Fibroblast of skin of back (primary cell): ENCODE data around the gene NDC1. TPM values are rescaled to one million over a fixed set of nuclear protein-coding genes. Genes with fewer than 3 reads are reported as not detected.
"Not testable (repeated sequence)": the region's sequence is repeated elsewhere in the genome, so short reads cannot be mapped to it uniquely, and the experiment has no call there.

Experiments
- DNase-seq: peaks from one replicate; pipeline ENCODE4 v3.0.0-alpha.2; 2013
- polyA plus RNA-seq, 2 experiments: library from polyadenylated mRNA; unstranded; fragments of 120-200 nt; gene quantifications; one replicate each; pipeline ENCODE4 v1.2.1, GENCODE V29; 2013; ENCODE audit not compliant: insufficient read length in 2 of 2

The NDC1 gene, protein sequence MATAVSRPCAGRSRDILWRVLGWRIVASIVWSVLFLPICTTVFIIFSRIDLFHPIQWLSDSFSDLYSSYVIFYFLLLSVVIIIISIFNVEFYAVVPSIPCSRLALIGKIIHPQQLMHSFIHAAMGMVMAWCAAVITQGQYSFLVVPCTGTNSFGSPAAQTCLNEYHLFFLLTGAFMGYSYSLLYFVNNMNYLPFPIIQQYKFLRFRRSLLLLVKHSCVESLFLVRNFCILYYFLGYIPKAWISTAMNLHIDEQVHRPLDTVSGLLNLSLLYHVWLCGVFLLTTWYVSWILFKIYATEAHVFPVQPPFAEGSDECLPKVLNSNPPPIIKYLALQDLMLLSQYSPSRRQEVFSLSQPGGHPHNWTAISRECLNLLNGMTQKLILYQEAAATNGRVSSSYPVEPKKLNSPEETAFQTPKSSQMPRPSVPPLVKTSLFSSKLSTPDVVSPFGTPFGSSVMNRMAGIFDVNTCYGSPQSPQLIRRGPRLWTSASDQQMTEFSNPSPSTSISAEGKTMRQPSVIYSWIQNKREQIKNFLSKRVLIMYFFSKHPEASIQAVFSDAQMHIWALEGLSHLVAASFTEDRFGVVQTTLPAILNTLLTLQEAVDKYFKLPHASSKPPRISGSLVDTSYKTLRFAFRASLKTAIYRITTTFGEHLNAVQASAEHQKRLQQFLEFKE
- polyA plus RNA-seq (2013, experiment 1 of 2; ENCODE audit: insufficient read length): 21.5 TPM
- polyA plus RNA-seq (2013, experiment 2 of 2; ENCODE audit: insufficient read length): 5.8 TPM

DNA sequence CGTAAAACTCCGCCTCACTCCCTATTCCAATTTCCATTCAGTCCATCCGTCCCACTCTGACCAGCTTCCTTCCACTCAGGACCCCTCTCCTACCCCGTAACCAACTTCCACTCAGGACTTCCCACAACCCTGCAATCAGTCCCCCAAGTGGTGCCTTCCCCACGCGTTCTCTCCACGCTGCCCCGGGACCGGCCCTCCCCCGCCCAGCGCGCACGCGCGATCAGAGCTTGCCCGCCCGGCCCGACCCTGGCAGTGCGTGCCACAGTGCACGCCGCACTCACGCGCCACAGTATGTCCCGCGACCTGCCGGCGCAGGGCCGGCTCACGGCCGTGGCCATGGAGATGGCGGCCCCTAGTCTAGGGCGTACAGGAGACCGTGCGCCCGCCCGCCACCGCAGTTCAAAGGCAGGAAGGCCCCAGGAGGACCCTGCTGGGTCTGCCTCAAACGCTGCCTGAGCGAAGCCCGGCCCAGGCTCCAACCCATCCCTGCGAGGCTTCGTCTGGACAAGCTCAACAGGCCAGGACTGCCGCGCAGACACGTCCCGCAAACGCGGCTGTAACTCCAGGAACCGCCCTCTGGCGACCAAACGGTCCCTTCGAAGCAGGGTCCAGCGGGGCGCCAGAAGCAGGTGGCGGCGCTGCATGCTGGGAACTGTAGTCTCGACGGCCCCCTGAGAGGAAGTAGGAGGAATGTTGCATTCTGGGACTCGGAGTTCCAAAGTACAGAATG, at the start of gene NDC1:
Gene NDC1 (minus strand): TSS at position 373 of the 730 bp plus-strand sequence. CDS start 35 bp downstream, at position 338.
- peak; percentile 97 for DNase-seq

DNA sequence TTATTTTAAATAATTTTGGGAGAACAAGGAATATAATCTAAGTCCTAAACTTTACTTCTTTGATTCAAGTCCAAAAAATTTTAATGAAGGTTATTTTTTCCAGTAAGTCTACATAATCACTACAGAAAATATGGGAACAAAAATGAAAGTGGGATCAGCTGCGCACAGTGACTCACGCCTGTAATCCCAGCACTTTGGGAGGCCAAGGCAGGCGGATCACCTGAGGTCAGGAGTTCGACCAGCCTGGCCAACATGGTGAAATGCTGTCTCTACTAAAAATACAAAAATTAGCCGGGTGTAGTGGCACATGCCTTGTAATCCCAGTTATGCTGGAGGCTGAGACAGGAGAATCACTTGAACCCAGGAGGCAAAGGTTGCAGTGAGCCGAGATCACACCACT, 45.5 kb upstream of the NDC1 start:
- DNase-seq: not testable (repeated sequence)

DNA sequence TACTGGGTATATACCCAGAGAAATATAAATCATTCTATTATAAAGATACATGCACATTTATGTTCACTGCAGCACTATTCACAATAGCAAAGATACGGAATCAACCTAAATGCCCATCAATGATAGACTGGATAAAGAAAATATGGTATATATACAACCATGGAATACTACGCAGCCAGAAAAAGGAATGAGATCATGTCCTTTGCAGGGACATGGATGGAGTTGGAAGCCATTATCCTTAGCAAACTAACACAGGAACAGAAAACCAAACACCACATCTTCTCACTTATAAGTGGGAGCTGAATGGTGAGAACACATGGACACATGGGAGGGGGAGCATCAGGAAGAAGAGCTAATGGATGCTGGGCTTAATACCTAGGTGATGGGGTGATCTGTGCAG, 43.8 kb upstream of the NDC1 start:
- DNase-seq: not testable (repeated sequence)

DNA sequence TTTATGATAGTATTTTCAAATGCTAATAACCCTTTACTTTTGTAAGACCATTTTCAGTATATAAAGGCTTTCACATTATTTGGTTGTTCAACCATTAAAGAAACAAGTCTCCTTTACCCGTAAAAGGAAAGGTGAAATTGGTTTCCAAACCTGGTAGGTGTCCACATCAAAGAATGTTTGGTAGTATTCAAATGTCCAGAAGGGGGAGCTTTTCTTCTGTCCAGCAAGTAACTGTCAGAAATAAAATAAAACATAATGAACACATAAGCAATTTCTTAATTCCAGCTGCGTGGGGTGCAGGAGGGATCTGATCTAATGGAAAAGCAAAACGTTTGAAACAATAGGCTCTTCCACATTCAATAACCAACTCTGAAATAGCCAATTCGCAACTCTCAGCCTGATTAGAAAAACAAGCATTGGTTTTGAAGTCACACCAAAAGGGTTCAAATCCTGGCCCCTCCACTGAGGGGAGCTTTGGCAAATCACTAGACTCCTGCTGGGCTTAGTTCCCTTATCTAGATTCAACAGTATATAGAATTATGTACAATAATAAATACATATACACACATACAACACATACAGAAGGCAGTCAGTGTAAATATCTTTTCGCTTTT, 40.5 kb upstream of the NDC1 start:
- DNase-seq: peak; percentile 42

DNA sequence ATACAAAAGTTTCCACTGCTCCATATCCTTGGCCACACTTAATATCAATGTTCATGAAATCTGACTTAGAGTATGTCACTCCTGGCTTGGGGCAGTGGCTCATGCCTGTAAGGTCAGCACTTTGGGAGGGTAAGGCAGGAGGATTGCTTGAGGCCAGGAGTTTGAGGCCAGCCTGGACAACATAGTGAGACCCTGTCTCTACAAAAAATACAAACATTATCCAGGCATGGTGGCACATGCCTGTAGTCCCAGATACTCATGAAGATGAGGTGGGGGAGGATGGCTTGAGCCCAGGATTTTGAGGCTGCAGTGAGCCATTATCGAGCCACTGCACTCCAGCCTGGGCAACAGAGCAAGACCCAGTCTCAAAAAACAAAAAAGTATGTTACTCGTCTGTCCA, 37.1 kb upstream of the NDC1 start:
- DNase-seq: not testable (repeated sequence)

DNA sequence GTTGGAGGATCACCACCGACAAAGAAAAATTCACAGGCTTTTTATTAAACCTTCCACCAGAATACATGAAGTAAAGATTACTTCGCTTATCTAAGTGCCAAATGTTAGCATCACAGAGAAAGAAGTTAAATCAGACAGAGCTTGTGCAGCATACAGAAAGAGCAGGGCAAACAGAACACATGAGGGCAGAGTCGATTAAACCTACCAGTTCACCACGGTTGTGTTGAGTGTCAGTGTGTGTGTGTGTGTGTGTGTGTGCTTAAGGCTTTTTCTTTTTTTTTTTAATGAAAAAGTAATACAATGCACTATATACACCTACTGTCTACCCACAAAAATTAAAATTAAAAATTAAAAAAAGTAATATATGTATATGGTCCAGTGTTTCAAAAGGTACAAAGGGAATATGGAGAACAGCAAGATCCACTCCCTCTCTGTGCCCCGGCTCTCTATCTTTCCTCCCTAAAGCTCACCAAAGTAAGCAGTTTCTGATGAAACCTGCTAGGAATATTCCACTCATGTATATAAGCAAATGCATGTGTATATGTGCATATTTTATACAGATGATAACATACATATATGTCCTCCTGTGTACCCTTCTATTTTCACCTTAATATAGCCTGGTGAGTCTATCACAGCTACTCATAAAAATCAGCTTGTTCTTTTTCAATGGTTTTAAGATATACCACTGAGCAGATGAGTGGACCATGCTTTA, 33.8 kb upstream of the NDC1 start:
- no peak for DNase-seq

DNA sequence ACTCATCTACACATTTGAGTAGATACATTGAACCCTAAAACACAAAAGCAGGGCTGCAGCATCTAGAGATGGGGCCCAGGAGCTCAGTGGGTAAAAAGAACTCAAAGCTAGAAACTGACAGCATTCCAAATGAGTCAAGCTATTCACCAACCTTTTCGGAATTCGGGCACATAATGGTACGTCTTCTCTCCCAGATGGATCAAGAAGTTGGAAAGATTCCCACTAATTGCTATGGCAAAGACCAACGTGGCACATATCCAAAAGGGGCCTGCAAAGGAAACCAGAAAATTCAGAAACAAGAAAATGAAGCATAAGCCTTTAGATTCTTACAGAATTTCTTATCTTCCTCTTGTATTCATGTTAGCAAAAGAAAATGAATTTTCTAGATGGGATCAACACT, 33.1 kb upstream of the NDC1 start:
- no peak for DNase-seq

DNA sequence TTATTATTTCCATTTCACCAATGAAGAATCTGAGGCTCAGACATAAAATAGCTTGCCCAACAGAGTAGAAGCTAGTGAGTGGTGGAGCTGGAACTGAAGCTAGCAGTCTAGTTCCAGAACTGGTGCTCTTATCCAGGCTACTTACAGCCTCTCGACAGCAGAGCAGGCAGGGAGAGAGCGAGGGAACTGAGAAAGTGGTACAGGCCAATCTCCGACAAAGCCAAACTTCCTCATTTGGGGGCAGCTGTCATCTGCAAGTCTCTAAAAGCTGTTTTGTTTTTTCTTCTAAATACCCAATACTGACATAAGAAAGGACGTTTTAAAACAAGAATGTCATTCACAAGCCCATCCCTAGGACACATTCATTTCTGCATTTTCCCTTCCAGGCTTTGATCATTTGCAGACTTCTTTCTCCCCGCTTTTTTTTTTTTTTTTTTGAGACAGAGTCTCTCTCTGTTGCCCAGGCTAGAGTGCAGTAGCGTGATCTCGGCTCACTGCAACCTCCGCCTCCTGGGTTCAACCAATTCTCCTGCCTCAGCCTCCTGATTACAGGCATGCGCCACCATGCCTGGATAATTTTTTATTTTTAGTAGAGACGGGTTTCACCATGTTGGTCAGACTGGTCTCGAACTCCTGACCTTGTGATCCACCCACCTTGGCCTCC, 31.5 kb upstream of the NDC1 start:
- DNase-seq: no peak

DNA sequence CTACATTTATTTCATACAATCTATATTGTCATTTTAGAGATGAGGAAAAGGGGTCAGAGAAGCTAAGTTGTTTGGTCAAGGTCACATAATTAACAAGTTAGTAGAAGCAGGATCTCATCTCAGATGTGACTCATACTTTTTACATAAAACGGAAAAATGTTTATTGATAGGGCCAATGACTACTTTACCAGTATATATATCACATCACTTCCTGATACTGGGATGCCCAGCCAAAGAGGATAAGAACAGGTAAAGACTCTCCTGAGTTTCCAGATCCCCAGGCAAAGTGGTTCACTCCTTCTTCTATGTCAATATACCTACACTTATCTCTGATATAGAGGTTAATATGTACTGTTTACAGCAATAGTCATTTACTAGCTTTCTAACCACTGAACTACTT, 30.5 kb upstream of the NDC1 start:
- no peak for DNase-seq

DNA sequence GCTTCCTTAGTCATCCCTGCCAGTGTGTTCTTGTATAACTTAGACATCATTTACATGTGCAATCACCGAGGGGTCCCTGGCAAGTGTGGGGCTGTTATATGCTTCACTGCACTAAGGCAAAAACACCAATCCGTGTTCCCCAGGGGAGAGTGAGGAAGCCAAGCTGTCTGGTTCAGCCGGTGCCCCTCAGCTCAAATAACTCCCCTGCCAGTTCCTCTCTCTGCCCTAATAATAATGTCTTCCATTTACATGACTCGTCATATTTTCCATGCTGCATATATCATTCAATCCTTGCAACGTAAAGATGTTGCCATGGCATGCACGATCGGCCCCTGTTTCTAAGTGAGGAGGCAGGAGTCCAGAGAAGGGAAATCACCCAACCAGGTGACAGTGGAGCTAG, 24.4 kb upstream of the NDC1 start:
- DNase-seq: no peak

DNA sequence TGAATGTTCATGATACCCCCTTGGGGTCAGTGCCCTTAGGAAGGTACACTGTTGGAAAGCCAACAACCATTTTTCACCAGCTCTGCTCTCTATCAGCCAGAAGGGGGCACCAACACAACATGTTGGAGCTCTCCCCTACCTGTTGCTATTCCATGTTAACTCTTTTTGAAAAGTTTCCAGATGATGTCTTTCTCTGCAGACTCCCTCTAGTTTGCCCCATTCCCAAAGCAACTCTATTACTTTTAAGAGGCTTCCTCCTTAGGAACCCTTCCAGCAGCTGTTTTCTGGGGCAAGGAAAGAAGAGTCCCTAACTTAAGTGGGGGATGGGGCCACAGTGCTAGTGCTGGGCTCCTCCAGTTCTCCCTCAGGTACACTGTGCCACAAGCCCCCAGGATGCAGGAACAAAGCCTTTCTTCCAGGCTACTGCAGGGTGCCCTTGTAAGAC, 22.9 kb upstream of the NDC1 start:
- peak; percentile 53 for DNase-seq

DNA sequence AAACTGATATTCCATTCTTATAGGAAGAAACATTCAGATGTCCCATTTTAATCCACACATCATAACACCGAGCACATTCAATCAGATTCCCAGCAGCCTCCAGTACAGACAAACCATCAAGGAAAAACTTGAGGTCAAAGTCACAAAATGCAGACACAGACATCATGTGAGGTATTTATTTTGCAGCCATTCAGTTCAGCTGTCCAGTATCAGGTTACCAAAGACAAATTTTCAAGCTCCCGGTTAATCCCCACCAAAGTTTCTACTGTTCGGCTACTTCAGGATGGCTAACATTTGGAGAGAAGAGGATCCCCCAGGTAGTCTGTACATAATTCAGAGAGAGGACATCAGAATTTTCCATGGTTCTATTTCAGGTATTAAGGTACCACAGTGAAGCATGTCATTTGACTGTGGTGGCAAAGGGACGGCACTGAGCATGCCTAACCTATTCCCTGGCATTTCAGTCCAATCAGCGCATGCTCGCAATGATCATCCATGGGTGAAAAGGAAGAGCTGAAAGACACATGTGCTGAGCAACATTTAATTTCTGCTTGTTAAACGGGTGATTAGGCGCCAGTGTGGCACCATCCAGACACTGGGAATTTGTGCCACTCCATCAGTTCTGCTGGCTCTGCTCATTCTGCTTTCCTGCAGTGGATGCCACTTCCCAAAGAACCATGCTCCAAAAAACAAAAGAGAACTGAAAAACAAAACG, 13.6 kb upstream of the NDC1 start:
- DNase-seq: no peak

DNA sequence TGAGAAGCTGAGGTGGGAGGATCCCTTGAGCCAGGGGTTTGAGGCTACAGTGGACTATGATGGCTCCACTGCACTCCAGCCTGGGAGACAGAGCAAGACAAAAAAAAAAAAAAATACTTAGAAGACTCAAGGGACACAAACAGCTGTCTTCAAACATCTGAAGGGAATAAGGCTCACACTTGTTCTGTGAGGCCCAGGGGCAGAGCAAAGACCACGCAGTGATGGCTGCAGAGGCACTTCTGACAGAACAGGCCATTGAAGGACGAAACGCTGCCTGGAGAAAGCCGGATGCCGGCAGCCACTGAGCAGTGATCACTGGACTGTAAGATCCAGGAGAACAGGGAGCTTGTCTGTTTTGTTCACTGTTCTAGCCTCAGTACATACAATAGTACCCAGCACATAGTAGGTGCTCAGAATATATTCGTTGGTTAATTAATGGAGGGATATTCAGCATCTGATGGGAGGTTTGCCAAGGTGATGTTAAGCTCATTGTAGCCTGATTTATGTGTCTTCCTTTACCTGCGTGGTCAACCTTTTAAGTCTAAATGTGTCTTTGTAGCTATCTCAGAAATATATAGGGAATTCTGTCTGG, 12.1 kb upstream of the NDC1 start:
- no peak for DNase-seq

DNA sequence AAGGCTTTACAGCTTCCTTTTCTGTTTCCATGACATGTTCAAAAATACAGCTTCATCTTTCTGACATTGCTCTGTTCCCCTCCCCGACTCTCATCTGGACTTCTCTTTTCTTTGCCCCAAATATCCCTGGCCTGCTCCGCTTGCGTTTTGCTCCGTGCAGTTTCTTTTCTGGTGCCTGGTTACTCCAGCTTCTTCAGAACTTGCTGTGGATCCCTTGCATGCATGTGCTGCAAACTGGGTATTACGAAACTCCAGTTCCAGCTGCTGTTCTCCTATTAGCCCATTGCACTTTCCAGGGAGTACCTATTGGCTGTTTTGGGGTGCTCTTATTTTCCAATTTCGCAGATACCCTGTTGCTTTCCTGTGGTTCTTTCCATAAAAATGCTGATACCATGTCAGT, 9.9 kb upstream of the NDC1 start:
- DNase-seq: no peak

DNA sequence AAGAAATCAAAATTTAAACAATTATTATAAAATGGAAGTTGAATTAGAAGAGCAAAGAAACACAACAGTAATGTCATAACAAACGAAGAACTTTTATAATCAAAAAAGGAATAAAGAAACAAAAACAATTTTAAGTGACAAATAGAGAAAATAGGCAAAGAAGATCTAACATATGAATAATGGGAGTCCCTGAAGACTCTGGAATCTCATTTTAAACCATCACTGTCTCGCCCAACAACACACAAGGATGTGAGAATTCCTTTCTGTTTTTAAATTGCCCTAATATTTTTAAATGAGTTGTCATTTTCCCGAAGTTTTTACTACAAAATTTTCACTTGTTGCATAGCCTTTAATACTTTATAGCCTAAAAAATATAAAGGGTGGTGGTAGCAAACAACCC, 4.3 kb upstream of the NDC1 start:
- no peak for DNase-seq

DNA sequence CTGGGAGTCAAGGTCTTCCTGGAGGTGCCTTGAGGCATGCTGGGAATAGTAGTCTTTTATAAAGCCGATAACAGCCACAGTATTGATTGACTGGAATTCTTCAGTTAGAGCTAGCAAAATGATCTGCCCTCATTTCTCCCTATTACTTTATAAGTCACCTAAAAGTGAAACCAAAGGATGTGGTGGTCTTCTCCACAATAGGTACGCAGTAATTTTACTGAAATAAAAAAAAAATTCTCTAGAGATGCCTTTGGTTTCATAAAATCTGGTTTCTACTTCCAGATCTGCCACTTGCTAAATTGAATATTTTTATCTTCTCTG, 518 bp upstream of the NDC1 start:
- DNase-seq: no peak

DNA sequence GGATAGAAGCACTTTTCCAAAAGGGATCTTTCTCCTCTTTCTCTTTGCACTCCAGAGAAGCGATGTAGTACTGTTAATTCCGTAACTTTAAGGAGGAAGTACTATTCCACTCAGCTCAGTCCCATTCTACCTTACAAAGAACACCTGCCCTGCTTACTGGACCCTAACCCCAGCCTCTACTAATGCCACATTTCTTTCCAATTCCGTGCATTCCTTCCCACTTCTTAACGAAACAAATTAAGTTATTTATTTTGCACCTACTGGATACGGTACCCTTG, 511 bp downstream of the NDC1 start:
- DNase-seq: no peak

DNA sequence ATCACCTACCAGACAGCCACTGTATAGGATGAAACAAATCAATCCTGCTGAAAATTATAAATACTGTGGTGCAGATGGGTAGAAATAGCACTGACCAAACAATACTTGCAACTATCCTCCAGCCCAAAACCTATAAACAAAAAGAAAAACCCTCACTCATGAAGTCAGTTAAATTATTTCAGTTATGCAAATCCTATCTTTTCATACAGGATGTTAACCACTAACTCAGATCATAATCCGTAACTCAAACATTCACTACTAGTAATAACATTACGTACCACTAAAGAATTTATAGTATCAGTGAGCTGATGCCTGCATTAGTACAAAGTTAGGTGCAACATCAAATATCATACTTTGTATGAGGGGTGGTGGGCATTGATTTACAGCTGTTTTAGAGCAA, 2.6 kb downstream of the NDC1 start:
- peak; percentile 74 for DNase-seq

DNA sequence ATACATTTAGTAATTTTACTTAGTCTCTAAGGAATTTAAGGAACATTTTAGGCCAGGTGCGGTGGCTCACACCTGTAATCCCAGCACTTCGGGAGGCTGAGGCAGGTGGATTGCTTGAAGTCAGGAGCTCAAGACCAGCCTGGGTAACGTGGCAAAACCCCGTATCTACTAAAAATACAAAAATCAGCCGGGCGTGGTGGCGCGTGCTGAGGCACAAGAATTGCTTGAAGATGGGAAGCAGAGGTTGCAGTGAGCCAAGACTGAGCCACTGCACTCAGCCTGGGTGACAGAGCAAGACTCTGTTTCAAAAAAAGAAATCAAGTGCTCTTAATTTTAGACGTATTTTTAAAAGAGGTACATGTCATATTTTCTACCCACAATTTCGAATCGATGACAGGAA, 3.3 kb downstream of the NDC1 start:
- DNase-seq: no peak

DNA sequence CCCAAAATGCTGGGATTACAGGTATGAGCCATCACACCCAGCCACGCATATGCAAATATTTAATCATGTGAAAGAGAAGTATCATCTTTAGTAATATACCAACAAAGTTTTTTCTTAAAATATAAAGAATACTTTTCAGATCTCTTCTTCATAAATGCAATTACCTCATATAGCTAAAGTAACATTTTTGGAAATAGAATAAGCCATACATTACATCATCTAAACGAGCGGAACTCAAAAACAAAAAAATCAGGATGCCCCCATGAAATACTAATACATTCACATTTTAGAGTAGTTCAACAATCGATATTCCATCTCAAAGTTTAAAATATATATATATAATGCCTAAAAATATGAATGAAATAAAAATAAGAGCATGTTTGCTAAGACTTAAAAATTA, 4.7 kb downstream of the NDC1 start:
- no peak for DNase-seq

DNA sequence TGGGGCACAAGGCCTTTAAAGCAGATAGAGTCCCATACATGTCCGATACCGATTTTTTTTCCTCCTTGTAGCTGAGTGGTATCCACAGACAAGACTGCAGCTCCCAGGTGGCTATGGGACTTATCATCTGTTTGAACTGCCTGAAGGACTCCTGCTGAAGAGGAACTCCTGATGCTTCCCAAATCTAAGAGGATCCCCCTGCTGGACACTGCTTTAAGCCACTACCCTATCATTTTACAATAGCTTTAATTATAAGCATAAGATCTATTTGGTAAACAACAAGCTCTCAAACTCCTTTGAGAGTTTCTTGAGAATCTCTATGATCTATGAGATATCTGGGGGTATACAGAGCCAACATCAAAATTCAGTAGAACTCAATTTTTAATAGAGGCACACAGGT, 11.7 kb downstream of the NDC1 start:
- no peak for DNase-seq
